ENCODE results near the gene GNL1.

Gene GNL1

GRCh38 chr6:30515944-30516753 is 40.1 kb downstream of the GNL1 start:
- DNase-seq (ENCODE audit: low read depth), result peak; percentile 99
- TF ChIP-seq CTCF (IDR thresholded peaks at IDR 0.05; ENCODE audit: low read length, missing control alignments), result no peak
- H3K4me3 ChIP-seq (replicated peaks; ENCODE audit: low read depth, low read length), result peak overlapping the region; percentile 58

- no peak for TF ChIP-seq CTCF (IDR thresholded peaks at IDR 0.05; ENCODE audit: low read length, missing control alignments)
- no peak for DNase-seq (ENCODE audit: low read depth)
- H3K4me3 ChIP-seq (replicated peaks; ENCODE audit: low read depth, low read length), result no peak overlapping the region
These were observed 41.2 kb downstream of the GNL1 start for GRCh38 chr6:30515106-30515505.

GRCh38 chr6:30513451-30513850 is 42.8 kb downstream of the GNL1 start:
- TF ChIP-seq CTCF (IDR thresholded peaks at IDR 0.05; ENCODE audit: low read length, missing control alignments), result no peak
- H3K4me3 ChIP-seq (replicated peaks; ENCODE audit: low read depth, low read length), result no peak overlapping the region
- no peak for DNase-seq (ENCODE audit: low read depth)

- no peak overlapping the region for H3K4me3 ChIP-seq (replicated peaks; ENCODE audit: low read depth, low read length)
These were observed 45.1 kb downstream of the GNL1 start for GRCh38 chr6:30511169-30511546.

GRCh38 chr6:30510419-30511168 is 45.7 kb downstream of the GNL1 start:
- no peak overlapping the region for H3K4me3 ChIP-seq (replicated peaks; ENCODE audit: low read depth, low read length)
- DNase-seq (ENCODE audit: low read depth), result no peak
- TF ChIP-seq CTCF (IDR thresholded peaks at IDR 0.05; ENCODE audit: low read length, missing control alignments), result no peak

More at GRCh38 chr6:30511169-30511546, 45.1 kb downstream of the GNL1 start:
- no peak for TF ChIP-seq CTCF (IDR thresholded peaks at IDR 0.05; ENCODE audit: low read length, missing control alignments)
- no peak for DNase-seq (ENCODE audit: low read depth)

- no peak overlapping the region for H3K4me3 ChIP-seq (replicated peaks; ENCODE audit: low read depth, low read length)
- no peak for TF ChIP-seq CTCF (IDR thresholded peaks at IDR 0.05; ENCODE audit: low read length, missing control alignments)
- peak; percentile 74 for DNase-seq (ENCODE audit: low read depth)
These were observed 47.2 kb downstream of the GNL1 start for GRCh38 chr6:30508890-30509736.
